ENCODE results near the gene HYCC1. TPM values are rescaled to one million over a fixed set of nuclear protein-coding genes. Genes with fewer than 3 reads are reported as not detected.

Gene HYCC1
- total RNA-seq, 4 donors from 2014 or later: 3.7 to 19.8 (median 8.5) TPM

DNA sequence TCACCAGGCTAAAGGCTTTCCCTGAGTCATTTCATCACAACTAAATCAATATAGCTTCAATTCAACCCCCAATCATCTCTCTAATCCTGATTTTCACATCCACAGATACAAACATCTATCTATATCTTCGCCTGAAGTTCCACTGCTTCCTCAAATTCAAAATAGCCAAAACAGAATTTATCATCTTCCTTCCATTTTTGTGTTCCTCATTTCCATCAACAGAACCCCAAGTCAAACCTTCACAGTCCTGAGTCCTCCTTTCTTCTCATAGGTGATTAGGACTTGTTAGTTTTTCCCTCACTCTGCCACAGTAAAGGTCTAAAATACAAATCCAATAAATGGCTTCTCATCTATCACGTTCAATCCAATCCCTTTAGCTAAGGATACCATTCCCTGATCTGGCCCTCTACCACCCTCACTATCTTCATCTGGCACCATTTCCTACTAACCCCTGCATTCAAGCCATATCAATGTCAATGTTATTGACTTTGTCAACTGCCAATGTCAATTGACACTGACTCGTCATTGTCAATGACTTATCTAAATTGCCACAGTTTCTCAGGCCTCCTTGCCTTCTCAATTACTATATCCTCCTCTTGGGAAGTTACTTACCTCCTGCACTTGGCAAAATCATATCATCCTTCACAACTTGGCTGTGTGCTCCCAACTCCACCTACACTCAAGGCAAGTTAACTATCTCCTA is 2.6 kb downstream of the HYCC1 start:
- Histone ChIP-seq H3K4me1 (peaks cover 0 to 19% (median 8%) of the 10 kb centered on the region in 4 donors), H3K9me3 (no peaks in the 10 kb centered on the region), H3K27me3 (peaks cover 14% of the 10 kb centered on the region), H3K36me3 (no peaks in the 10 kb centered on the region), H3K27ac (no peak overlapping the region), H3K4me3 (no peak overlapping the region)
- DNase-seq: no peak
- in situ Hi-C loops (cut with MboI; ENCODE audit: low pct_ligation_motif_present in 1 of 4, low pct_unique_long_range_greater_than_20kb in 1 of 4, low sequenced_read_pairs in 3 of 4) (loop anchor here in 1 of 4 donors (25.0 kb wide), 1 partner anchor 174 kb away; no protein-coding TSS in a partner anchor), intact Hi-C loops (cut with DNase I; ENCODE audit: low total_unique reads) (loop anchor here (5.0 to 10.0 kb wide), 2 partner anchors 157 to 284 kb away; partner anchors contain the start of gene IL6)
- no peak for TF ChIP-seq EP300 (IDR thresholded peaks at IDR 0.05; ENCODE audit: low read depth)
- TF ChIP-seq POLR2AphosphoS5 (IDR thresholded peaks at IDR 0.05): no peak
- no peak for TF ChIP-seq CTCF (IDR thresholded peaks at IDR 0.05)
- no peak for TF ChIP-seq POLR2A (IDR thresholded peaks at IDR 0.05)
- 63 to 73% methylated on average over 2 to 3 of the region's 3 CpGs for WGBS, 2 donors (ENCODE audit: low coverage in 1 of 2)

DNA sequence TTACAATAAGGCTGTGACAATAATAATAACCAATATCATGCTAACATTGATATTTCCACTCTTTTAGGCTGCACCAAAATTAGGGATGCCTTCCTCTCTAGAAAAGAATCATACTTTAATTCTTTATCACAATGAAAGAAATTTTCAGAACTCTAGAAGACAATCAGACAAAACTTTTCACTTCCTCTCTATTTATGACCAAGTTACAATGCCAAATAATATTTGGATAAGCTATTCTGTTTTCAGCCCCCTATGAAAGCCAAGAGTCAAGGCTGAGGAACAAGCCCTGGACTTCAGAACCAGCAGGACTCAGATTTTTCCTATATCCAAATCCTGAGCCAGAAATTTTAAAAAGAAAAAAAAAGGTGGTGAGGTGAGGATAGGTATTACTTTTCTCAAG is 4.6 kb downstream of the HYCC1 start:
- no peak for DNase-seq
- Histone ChIP-seq H3K4me1 (peaks cover 0 to 19% (median 8%) of the 10 kb centered on the region in 4 donors), H3K36me3 (no peaks in the 10 kb centered on the region), H3K4me3 (no peak overlapping the region), H3K9me3 (no peaks in the 10 kb centered on the region), H3K27ac (no peak overlapping the region), H3K27me3 (peaks cover 14% of the 10 kb centered on the region)
- intact Hi-C loops (cut with DNase I; ENCODE audit: low total_unique reads) (no loop called here), in situ Hi-C loops (cut with MboI; ENCODE audit: low pct_ligation_motif_present in 1 of 4, low pct_unique_long_range_greater_than_20kb in 1 of 4, low sequenced_read_pairs in 3 of 4) (loop anchor here in 1 of 4 donors (25.0 kb wide), 1 partner anchor 172 kb away; no protein-coding TSS in a partner anchor)
- no peak for TF ChIP-seq CTCF (IDR thresholded peaks at IDR 0.05)
- no peak for TF ChIP-seq EP300 (IDR thresholded peaks at IDR 0.05; ENCODE audit: low read depth)
- TF ChIP-seq POLR2A (IDR thresholded peaks at IDR 0.05): no peak
- TF ChIP-seq POLR2AphosphoS5 (IDR thresholded peaks at IDR 0.05): no peak

DNA sequence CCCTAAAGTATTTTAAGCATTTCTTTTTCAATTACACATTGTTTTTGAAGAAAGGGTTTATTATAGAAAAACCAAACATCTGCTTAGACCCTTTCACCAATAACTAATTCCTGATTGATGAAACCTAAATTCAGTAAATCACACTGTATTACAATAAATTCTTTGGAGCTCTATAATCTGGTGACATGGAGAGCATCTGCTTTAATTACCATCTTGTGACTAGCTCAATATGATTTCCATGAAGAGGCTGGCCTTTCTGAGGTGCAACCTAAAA is 9.7 kb downstream of the HYCC1 start:
- Histone ChIP-seq H3K9me3 (no peaks in the 10 kb centered on the region), H3K27ac (no peak overlapping the region), H3K4me3 (no peak overlapping the region), H3K27me3 (no peaks in the 10 kb centered on the region), H3K36me3 (no peaks in the 10 kb centered on the region), H3K4me1 (peaks cover 0 to 3% (median 0%) of the 10 kb centered on the region in 4 donors)
- intact Hi-C loops (cut with DNase I; ENCODE audit: low total_unique reads) (no loop called here), in situ Hi-C loops (cut with MboI; ENCODE audit: low pct_ligation_motif_present in 1 of 4, low pct_unique_long_range_greater_than_20kb in 1 of 4, low sequenced_read_pairs in 3 of 4) (loop anchor here in 1 of 4 donors (25.0 kb wide), 1 partner anchor 167 kb away; no protein-coding TSS in a partner anchor)
- no peak for DNase-seq
- TF ChIP-seq POLR2A (IDR thresholded peaks at IDR 0.05): no peak
- no peak for TF ChIP-seq POLR2AphosphoS5 (IDR thresholded peaks at IDR 0.05)
- no peak for TF ChIP-seq CTCF (IDR thresholded peaks at IDR 0.05)
- no peak for TF ChIP-seq EP300 (IDR thresholded peaks at IDR 0.05; ENCODE audit: low read depth)

GRCh38 chr7:23003505-23004246 is 10.3 kb downstream of the HYCC1 start:
- DNase-seq: no peak
- WGBS, 2 donors (ENCODE audit: low coverage in 1 of 2): 62% methylated on average over 2 of the region's 2 CpGs

More at GRCh38 chr7:23003505-23004246, 10.3 kb downstream of the HYCC1 start:
- Histone ChIP-seq H3K27ac (no peak overlapping the region), H3K4me3 (no peak overlapping the region), H3K36me3 (no peaks in the 10 kb centered on the region), H3K27me3 (no peaks in the 10 kb centered on the region), H3K9me3 (no peaks in the 10 kb centered on the region), H3K4me1 (peaks cover 0 to 3% (median 0%) of the 10 kb centered on the region in 4 donors)
- no peak for TF ChIP-seq POLR2AphosphoS5 (IDR thresholded peaks at IDR 0.05)
- TF ChIP-seq EP300 (IDR thresholded peaks at IDR 0.05; ENCODE audit: low read depth): no peak
- TF ChIP-seq POLR2A (IDR thresholded peaks at IDR 0.05): no peak
- TF ChIP-seq CTCF (IDR thresholded peaks at IDR 0.05): no peak
- in situ Hi-C loops (cut with MboI; ENCODE audit: low pct_ligation_motif_present in 1 of 4, low pct_unique_long_range_greater_than_20kb in 1 of 4, low sequenced_read_pairs in 3 of 4): loop anchor here in 1 of 4 donors (25.0 kb wide), 1 partner anchor 166 kb away; no protein-coding TSS in a partner anchor
- intact Hi-C loops (cut with DNase I; ENCODE audit: low total_unique reads): no loop called here

Data from transverse colon (tissue), 4 donors.